ENCODE results near the gene NAXD.

Gene NAXD

DNA sequence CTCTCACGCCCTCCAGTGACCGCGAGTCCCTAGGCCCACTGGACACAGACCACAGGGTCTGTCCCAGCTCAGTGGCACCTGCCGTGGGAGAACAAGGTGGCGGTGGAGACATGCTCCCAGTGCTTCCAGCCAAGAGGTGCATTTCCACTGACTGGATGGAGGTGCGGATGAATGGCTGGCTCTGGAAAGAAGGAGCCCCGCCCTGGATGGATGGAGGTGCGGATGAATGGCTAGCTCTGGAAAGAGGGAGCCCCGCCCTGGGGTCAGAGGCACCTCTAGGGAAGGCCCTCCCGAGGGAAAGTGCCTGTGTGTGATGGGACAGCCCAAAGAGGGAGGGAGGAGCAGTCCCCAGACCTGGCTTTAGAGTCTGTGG, 32.0 kb downstream of the NAXD start:
- H3K36me3 ChIP-seq, result peaks cover 20% of the 10 kb centered on the region
- no peak for DNase-seq
- TF ChIP-seq, protein P1, sequence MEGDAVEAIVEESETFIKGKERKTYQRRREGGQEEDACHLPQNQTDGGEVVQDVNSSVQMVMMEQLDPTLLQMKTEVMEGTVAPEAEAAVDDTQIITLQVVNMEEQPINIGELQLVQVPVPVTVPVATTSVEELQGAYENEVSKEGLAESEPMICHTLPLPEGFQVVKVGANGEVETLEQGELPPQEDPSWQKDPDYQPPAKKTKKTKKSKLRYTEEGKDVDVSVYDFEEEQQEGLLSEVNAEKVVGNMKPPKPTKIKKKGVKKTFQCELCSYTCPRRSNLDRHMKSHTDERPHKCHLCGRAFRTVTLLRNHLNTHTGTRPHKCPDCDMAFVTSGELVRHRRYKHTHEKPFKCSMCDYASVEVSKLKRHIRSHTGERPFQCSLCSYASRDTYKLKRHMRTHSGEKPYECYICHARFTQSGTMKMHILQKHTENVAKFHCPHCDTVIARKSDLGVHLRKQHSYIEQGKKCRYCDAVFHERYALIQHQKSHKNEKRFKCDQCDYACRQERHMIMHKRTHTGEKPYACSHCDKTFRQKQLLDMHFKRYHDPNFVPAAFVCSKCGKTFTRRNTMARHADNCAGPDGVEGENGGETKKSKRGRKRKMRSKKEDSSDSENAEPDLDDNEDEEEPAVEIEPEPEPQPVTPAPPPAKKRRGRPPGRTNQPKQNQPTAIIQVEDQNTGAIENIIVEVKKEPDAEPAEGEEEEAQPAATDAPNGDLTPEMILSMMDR (IDR thresholded peaks at IDR 0.05; ENCODE audit: low read depth, low read length), result no peak
- H3K4me1 ChIP-seq, result no peaks in the 10 kb centered on the region
- H3K4me3 ChIP-seq (ENCODE audit: low read depth, low read length), result no peak overlapping the region
- no peaks in the 10 kb centered on the region for H3K9me3 ChIP-seq
- no peaks in the 10 kb centered on the region for H3K27me3 ChIP-seq

DNA sequence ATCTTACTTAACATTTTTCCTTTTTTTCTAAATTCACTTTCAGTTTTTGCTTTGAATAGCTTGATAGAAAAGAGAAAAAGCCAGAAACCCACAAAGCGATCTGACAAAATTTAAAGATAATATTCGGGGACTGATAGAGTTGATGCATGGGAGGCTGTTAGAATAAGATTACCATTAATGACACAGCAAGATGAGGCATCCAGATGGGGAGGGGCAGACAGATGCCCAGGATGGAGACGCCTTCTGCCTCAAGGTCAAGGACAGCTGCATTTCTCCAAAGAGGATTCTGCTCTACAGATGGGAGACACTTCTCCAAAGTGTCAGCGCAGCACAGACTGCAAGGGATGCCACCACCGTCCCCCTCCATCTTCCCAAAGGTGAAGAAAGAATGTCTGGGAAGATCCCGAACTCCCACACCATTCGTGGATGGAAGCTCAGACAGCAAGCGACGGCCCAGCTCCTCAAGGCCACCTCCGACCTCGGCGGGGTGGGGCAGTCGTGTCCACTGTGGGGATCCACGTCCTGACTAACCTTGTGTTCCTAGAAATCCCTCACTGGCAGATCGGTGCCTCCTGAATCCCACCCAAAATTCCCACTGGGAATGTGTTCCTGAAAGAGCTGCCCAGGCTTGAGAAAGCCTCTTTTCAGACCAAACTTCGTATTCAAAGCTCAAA, 32.9 kb downstream of the NAXD start:
- Histone ChIP-seq H3K4me1 (no peaks in the 10 kb centered on the region), H3K27me3 (no peaks in the 10 kb centered on the region), H3K9me3 (no peaks in the 10 kb centered on the region), H3K36me3 (peaks cover 12% of the 10 kb centered on the region), H3K4me3 (ENCODE audit: low read depth, low read length) (no peak overlapping the region)
- TF ChIP-seq, protein P1 (IDR thresholded peaks at IDR 0.05; ENCODE audit: low read depth, low read length), result no peak
- DNase-seq, result no peak

DNA sequence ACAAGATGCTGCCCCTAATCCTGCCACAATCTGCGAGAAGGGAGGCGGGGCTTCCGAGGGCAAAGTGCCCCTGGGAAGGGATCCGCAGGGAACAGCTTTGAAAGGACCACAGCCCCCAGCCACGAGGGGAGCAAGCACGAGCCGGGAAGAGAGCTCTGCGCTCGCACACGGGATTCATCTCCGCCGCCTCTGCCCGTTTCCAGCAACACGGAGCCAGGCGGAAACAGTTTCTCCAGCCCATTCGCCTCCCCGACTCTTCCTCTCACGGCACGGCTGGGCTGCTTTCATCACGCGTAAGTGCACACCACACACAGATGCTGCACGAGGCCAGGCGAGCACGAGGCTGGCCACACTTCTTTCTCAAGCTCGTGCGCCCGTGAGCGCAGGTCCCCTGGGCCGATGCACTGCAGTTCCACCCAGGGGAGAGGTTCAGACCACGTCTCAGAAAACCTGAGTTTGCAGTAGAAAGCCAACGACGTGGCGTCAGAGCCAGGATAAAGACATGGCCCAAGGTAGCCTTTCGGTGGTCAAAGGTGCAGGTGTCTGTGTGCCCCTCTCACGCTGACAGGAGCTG, 33.6 kb downstream of the NAXD start:
- Histone ChIP-seq H3K36me3 (peaks cover 6% of the 10 kb centered on the region), H3K4me3 (ENCODE audit: low read depth, low read length) (no peak overlapping the region), H3K4me1 (no peaks in the 10 kb centered on the region), H3K27me3 (no peaks in the 10 kb centered on the region), H3K9me3 (no peaks in the 10 kb centered on the region)
- TF ChIP-seq, protein P1 (IDR thresholded peaks at IDR 0.05; ENCODE audit: low read depth, low read length), result no peak
- no peak for DNase-seq

DNA sequence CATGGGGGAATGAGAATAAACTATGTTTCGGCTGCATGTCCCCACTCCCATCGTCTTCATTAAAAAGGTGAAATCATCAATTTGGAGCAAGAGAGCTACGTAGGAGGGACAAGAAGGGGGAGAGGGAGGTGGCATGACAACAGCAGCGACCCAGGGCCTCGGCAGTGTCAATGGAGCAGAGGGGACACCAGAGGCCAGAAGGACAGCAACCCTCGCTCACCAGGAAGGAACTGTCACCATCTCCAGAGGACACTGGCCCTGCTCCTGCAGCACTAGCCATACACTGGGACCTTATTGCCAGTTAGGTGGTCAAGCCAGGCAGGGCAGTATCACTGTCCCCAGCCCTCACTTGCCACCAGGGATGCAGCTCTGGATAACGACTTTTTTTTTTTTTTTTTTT, 34.2 kb downstream of the NAXD start:
- Histone ChIP-seq H3K27me3 (no peaks in the 10 kb centered on the region), H3K36me3 (peaks cover 3% of the 10 kb centered on the region), H3K9me3 (no peaks in the 10 kb centered on the region), H3K4me1 (no peaks in the 10 kb centered on the region), H3K4me3 (ENCODE audit: low read depth, low read length) (no peak overlapping the region)
- no peak for DNase-seq
- TF ChIP-seq, protein P1 (IDR thresholded peaks at IDR 0.05; ENCODE audit: low read depth, low read length), result no peak

DNA sequence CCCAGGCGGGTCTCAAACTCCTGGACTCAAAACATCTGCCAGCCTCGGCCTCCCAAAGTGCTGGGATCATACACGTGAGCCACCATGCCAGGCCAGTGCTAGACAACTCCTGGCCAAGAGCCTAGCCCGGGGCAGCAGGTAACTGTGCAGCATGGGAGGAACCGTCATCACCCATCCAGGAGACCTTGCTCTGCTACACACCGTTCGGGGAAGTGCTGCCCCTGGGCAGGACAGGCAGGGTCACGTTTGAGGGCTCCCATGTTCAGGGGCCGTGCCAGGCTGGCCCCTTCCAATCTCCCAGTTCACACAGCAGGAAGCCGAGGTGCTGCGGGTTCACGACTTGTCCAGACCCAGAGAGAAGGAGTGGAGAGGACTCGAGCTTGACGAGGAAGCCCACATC, 35.1 kb downstream of the NAXD start:
- DNase-seq, result no peak
- peaks cover 4% of the 10 kb centered on the region for H3K36me3 ChIP-seq
- TF ChIP-seq, protein P1 (IDR thresholded peaks at IDR 0.05; ENCODE audit: low read depth, low read length), result no peak
- no peaks in the 10 kb centered on the region for H3K4me1 ChIP-seq
- H3K4me3 ChIP-seq (ENCODE audit: low read depth, low read length), result no peak overlapping the region
- no peaks in the 10 kb centered on the region for H3K9me3 ChIP-seq
- no peaks in the 10 kb centered on the region for H3K27me3 ChIP-seq

DNA sequence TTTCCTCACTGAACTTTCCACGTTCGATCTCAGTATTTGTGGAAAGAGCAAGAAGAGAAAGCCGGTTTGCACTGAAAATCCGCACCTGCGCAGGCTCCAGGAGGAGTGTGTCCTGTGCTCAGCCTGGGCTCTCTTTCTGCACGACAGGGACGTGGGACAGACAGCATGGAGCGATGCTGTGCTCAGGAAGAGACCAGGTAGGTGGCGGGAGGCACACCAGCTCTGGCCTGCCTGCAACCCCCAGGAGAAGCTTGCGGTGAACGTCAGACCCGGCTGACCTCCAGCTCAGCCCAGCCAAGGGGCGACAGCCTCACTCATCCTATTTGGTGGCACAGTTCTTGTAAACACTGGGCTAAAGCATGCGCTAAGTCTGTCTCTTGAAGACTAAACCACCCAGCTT, 35.9 kb downstream of the NAXD start:
- Histone ChIP-seq H3K9me3 (no peaks in the 10 kb centered on the region), H3K36me3 (peaks cover 9% of the 10 kb centered on the region), H3K4me3 (ENCODE audit: low read depth, low read length) (no peak overlapping the region), H3K4me1 (no peaks in the 10 kb centered on the region), H3K27me3 (no peaks in the 10 kb centered on the region)
- TF ChIP-seq, protein P1 (IDR thresholded peaks at IDR 0.05; ENCODE audit: low read depth, low read length), result no peak
- DNase-seq, result no peak

Measured in BE2C (cell line).